ENCODE data around the gene CCSER2.

DNA sequence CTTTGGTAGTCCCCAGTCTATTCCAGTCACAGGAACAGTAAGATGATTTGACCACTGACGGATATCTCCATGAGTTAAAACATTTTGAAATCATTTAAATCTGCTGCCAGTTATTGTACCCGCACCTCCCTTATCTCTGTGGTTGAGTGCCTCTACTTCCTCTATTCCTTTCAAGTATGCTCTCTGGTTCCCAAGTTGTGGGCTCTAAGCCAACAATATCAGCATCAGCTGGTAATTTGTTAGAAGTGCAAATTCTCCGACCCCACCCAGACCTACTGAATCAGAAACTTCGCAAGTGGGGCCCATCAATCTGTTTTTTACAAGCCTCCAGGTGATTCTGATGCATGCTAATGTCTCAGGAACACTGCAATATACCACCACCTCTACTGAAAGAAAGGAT is 235.5 kb downstream of the CCSER2 start:
- TF ChIP-seq, protein P1, sequence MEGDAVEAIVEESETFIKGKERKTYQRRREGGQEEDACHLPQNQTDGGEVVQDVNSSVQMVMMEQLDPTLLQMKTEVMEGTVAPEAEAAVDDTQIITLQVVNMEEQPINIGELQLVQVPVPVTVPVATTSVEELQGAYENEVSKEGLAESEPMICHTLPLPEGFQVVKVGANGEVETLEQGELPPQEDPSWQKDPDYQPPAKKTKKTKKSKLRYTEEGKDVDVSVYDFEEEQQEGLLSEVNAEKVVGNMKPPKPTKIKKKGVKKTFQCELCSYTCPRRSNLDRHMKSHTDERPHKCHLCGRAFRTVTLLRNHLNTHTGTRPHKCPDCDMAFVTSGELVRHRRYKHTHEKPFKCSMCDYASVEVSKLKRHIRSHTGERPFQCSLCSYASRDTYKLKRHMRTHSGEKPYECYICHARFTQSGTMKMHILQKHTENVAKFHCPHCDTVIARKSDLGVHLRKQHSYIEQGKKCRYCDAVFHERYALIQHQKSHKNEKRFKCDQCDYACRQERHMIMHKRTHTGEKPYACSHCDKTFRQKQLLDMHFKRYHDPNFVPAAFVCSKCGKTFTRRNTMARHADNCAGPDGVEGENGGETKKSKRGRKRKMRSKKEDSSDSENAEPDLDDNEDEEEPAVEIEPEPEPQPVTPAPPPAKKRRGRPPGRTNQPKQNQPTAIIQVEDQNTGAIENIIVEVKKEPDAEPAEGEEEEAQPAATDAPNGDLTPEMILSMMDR (IDR thresholded peaks at IDR 0.05): no peak
- no peak for TF ChIP-seq POLR2A (IDR thresholded peaks at IDR 0.05)

Measured in thyroid gland (tissue), 4 donors.